ENCODE measurements around the gene PANK2.
A peak's percentile ranks its signal among the peaks of the same experiment; 100 is the strongest.
"Not testable (repeated sequence)": the region's sequence is repeated elsewhere in the genome, so short reads cannot be mapped to it uniquely, and the experiment has no call there.

PANK2 gene

DNA sequence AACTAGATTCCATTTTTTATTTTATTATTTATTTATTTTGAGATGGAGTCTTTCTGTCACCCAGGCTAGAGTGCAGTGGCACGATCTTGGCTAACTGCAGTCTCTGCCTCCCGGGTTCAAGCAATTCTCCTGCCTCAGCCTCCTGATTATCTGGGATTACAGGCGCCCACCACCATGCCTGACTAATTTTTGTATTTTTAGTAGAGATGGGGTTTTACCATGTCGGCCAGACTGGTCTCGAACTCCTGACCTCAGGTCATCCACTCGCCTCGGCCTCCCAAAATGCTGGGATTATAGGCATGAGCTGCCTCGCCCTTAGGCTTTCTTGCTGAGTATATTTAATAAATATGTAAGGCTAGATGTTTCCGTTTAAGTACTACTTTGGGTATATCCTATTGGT, 9.0 kb downstream of the PANK2 start:
- DNase-seq; intact Hi-C loops (cut with DNase I): not testable (repeated sequence)

DNA sequence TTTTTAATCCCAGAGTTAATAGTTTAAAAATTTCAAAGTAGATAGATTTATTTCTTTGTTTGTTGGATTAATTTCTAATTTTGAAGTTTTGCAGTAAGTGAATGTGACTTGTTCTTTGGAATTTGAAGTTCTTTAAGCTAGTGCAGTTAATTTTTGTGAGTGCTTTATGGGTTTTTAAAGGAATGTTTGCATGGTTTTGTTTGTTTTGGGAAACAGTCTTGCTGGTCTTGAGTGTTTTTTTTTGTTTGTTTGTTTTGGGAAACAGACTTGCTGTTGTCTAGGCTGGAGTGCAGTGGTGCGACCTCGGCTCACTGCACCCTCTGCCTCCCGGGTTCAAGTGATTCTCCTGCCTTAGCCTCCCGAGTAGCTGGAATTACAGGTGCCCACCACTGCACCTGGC, 9.5 kb downstream of the PANK2 start:
- intact Hi-C loops (cut with DNase I), result no loop called here
- DNase-seq, result no peak

- intact Hi-C loops (cut with DNase I), result no loop called here
- no peak for DNase-seq
Observed at GRCh38 chr20:3900187-3900604, 11.0 kb downstream of the PANK2 start.

- no peak for DNase-seq
- intact Hi-C loops (cut with DNase I), result no loop called here
Observed at GRCh38 chr20:3901028-3901705, 12.0 kb downstream of the PANK2 start.

DNA sequence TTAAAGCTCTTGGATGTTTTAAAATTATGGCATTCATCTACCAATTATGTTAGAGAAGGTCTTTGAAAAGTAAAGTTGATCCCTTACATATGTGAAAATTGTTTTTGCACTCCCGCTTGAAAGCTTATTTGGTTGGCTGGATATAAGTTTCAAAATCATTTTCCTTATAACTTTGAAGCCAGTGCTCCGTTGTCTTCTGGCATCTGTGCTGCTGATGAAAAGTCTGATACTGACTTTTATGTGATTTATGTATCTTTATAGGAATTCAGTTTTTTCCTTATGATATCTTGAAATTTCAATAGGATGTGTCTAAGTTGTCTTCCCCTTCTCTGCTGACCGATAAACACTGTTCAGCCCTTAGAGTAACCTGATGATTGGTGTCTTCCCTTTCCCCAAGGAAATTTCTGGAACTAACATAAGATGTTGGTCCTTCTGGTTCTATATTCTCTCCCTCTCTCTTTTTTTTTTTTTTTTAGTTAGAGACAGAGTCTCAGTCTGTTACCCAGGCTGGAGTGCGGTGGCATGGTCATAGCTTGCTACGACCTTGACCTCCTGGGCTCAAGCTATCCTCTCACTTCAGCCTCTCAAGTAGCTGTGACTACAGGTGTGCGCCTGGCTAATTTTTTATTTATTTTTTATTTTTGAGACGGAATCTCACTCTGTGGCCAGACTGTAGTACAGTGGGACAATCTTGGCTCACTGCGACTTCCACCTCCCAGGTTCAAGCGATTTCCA, 12.7 kb downstream of the PANK2 start:
- intact Hi-C loops (cut with DNase I), result no loop called here
- DNase-seq, result no peak

DNA sequence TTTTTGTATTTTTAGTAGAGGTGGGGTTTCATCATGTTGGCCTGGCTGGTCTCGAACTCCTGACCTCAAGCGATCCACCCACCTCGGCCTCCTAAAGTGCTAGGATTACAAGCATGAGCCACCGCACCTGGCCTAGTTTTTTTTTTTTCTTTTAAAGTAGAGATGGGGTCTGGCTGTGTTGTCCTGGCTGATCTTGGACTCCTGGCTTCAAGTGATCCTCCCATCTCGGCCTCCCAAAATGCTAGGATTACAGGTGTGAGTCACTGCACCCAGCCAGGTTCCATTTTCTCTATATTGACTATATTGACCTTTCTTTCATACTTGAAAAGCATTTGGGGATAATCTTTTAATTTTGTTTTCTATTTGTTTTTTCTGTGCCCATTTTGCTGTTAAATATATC, 13.3 kb downstream of the PANK2 start:
- intact Hi-C loops (cut with DNase I), result no loop called here
- no peak for DNase-seq

DNA sequence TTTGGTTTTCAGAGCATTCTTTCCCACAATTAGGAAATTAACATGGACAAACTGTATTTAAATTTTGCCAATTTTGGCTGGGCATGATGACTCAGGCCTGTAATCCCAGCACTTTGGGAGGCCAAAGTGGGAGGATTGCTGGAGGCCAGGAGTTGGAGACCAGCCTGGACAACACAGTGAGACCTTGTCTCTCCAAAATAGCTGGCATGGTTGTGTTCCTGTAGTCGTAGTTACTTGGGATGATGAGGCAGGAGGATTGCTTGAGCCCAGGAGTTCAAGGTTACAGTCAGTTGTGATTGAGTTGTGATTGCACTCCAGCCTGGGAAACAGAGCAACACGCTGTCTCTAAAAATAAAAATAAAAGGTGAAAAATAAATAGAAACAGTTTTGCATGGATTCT, 15.0 kb downstream of the PANK2 start:
- intact Hi-C loops (cut with DNase I), result no loop called here
- DNase-seq, result no peak

DNA sequence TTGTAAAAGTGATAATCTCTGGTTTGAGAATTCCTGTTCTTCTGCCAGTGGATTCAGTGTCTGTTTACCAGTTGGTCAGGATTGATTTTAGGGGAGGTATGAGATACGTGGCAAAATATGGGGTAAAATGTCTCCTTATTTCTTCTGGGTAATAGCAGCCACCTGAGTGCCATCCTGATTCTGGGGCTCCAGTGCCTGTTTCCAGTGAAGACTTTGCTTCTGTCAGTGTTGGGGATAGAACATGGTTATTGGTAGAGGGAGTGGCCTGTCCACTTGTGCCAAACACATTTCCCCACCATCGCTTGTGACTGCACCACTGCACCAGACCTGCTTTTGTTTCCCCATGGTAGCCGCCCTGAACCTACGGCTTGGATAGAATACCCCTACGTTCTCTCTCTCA, 15.7 kb downstream of the PANK2 start:
- DNase-seq, result no peak
- intact Hi-C loops (cut with DNase I), result no loop called here

DNA sequence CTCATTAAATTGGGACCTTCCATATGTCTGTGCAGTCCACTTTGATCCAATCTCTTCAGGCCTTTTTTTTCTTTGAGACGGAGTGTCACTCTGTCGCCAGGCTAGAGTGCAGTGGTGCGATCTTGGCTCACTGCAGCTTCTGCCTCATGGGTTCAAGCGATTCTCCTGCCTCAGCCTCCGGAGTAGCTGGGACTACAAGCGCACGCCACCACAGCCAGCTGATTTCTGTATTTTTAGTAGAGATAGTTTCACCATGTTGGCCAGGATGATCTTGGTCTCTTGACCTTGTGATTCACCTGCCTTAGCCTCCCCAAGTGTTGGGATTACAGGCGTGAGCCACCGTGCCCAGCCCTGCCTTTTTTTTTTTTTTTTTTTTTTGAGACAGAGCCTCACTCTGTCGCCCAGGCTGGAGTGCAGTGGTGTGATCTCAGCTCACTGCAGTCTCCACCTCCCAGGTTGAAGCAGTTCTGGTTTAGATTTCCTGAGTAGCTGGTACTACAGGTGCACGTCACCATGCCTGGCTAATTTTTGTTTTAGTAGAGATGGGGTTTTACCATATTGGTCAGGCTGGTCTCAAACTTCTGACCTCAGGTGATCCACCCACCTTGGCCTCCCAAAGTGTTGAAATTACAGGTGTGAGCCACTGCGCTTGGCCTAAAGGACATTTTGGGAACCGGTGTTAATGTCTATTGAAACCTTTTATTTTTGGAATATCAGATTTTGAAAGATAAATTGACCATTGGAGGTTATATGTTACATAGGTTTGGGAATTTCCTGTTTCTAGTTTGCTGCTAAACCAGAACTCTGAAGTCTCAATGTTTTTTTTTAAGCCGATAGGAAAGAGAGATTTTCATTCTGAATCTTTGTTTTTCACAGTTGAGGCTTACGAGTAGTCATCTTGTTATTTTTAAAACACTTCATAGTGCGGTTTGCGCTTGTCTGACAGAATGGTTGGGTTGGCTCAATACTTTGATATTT, 17.8 kb downstream of the PANK2 start:
- intact Hi-C loops (cut with DNase I); DNase-seq: not testable (repeated sequence)

- intact Hi-C loops (cut with DNase I), result no loop called here
- peak in 1 of 10 donors; percentile 42 for DNase-seq
Observed at GRCh38 chr20:3908667-3909066, 19.5 kb downstream of the PANK2 start.

GRCh38 chr20:3909952-3910366, 20.8 kb downstream of the PANK2 start:
- intact Hi-C loops (cut with DNase I), result no loop called here
- no peak for DNase-seq

DNA sequence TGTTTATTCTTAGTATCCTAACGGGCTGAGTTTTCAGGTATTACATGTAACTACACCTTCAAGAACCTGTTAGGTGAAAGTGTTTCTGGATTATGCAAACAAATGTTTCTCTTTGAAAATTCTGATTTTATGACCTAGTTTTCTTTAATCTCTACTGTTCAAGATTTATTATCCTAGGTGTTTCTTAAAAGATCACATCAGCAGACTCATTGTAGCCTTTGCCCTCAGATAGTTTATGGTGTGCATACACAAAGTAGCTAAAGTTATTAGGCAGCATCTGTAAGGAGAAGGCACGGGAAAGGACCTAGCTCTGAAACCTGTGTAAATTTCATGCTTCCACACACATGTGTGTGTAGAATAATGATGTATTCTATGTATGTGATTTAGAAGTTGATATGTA, 21.7 kb downstream of the PANK2 start:
- intact Hi-C loops (cut with DNase I), result no loop called here
- no peak for DNase-seq

DNA sequence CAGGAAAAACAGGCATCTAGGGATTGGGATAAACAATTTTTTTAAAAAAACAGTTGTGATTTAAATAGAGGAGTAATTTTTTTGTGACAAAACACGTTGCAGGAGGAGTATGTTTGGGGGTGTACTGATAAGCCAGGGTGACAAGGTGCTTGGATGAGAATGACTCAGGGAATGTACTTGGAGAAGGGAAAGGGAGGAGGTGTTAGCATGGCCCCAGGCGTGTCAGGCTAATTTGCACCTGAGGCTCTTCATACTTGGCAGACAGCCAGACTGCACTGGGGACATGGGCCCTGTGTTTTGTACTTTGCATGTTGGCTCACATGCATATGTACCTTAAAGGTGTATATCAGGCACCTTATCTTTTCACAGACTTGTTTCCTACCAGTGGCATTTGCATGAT, 22.8 kb downstream of the PANK2 start:
- DNase-seq, result no peak
- intact Hi-C loops (cut with DNase I), result no loop called here

DNA sequence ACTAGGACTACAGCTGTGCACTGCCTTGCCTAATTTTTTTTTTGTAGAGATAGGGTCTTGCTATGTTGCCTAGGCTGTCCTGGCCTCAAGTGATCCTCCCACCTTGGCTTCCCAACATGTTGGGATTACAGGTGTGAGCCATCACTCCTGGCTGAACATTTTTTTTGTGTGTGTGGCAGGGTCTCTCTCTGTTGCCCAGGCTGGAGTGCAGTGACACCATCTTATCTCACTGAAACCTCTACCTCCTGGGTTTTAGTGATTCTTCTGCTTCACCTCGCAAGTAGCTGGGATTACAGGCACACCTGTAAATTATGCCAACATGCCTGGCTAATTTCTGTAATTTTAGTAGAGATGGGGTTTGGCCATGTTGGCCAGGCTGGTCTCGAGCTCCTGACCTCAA, 25.3 kb downstream of the PANK2 start:
- intact Hi-C loops (cut with DNase I), result no loop called here
- no peak for DNase-seq

DNA sequence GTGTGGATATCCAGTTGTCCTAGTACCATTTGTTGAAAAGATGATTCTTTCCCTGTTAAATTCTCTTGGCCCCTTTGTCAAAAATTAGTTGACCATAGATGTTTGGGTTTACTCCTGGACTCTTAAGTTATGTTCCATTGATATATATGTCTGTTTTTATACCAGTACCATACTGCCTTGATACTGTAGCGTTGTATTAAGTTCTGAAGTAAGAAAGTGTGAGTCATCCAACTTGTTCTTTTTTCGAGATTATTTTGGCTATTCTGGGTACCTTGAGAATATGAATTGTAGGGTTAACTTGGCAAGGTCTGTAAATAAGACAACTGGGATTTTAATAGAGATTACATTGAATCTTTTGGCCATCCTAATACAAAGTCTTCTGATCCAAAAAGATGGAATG, 26.5 kb downstream of the PANK2 start:
- intact Hi-C loops (cut with DNase I), result no loop called here
- DNase-seq, result no peak

DNA sequence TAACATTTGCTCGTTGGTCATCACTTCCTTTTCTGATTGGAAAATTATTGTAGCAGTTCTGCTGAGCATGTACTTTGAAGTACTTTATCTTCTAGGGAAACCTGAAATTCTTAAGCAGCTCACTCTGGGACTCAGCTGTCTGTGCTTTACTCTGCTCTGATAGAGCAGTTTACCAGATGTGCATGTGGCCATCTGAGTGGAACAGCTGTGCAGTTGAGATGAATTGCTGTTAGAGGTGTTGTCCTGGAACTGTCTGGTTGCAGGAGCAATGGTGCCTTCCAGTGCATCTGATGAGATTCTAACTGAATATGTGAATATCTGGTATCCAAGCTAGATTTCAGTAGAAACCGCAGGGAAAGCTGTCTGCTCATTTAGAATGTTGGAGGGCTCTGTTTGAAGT, 27.2 kb downstream of the PANK2 start:
- DNase-seq, result no peak
- intact Hi-C loops (cut with DNase I), result no loop called here

DNA sequence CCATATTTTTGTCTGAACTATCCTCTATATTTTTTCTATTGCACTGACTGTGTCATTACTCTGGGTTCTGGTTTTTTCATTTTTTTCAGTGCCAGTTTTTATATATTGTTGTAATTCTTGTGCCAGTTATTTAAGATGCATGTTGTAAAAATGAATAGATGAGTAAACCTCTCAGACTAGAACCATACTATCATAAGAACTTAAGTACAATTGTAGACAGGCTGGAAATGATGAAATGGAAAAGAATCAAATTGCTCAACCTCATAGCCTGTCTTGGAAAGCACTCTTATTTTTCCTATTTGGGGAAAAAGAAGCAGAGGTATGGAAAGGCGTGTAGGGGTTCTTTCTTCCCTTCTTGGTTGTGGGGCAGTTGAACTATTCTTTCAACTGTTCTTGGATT, 30.2 kb downstream of the PANK2 start:
- intact Hi-C loops (cut with DNase I), result no loop called here
- no peak for DNase-seq

DNA sequence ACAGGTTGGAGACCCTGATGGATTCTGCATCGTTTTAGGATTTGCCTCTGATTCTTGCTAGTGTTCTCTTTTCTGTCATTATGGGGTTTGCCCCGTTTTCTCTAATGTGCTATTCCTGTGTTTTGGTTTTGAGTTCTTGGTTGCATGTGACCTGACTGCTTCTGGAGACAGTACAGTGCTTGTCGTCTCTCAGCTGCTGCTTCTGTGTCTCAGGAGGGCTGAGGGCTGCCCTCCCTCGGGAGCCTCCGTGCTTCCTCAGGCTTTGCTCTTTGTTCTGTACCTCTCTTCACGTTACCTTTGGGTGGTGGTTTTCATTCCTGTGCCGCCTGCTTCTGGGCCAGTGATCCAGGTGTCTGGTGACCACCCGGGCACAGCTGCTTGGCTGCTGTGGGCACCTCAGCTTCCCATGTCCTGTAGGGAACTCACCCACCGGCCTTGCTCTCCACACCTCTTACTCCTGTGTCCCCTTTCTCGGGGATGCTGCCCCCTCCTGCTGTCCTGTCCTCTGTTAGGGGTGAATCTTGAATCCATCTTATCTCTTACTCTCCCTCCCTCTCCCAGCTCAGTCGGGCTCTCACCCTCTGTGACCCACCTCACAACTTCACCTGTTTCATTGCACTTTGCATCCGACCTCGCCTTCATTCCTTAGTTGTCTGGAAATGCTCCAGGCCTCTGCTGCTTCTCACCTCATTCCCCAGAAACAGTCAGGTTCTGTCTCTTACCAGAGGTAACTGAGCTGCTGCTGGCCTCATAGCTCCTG, 33.2 kb downstream of the PANK2 start:
- intact Hi-C loops (cut with DNase I), result no loop called here
- no peak for DNase-seq

GRCh38 chr20:3922983-3923339, 33.8 kb downstream of the PANK2 start:
- no peak for DNase-seq
- intact Hi-C loops (cut with DNase I), result no loop called here

GRCh38 chr20:3923818-3924217, 34.6 kb downstream of the PANK2 start:
- intact Hi-C loops (cut with DNase I), result no loop called here
- peak in 2 of 10 donors; percentile 47 to 87 for DNase-seq

All from posterior cingulate gyrus (tissue), 11 donors.